ENCODE data around the gene RUFY3.
A peak's percentile ranks its signal among the peaks of the same experiment; 100 is the strongest.

RUFY3 gene

GRCh38 chr4:70778888-70779422, 57.2 kb downstream of the RUFY3 start (continued):
- no peak for TF ChIP-seq EGR2 (tag by site-specific recombination; IDR thresholded peaks at IDR 0.05; ENCODE audit: low read depth)
- TF ChIP-seq ZNF280C (tag by site-specific recombination; IDR thresholded peaks at IDR 0.05), result no peak
- TF ChIP-seq INSM2 (tag by site-specific recombination; IDR thresholded peaks at IDR 0.05), result peak; percentile 95
- no peak for TF ChIP-seq ZNF362 (tag by site-specific recombination; IDR thresholded peaks at IDR 0.05)
- peak; percentile 53; the same call in 1 of the 2 replicates for TF ChIP-seq ZNF501 (tag by site-specific recombination; IDR thresholded peaks at IDR 0.05)
- no peak for TF ChIP-seq ZNF48 (tag by site-specific recombination; IDR thresholded peaks at IDR 0.05)
- no peak for TF ChIP-seq YY1 (tag by site-specific recombination; IDR thresholded peaks at IDR 0.05)
- 0 out of 2 replicates have a peak, but pooled peaks have one; percentile 16 for TF ChIP-seq ZNF600 (tag by site-specific recombination; IDR thresholded peaks at IDR 0.05)
- TF ChIP-seq TSHZ1 (tag by site-specific recombination; IDR thresholded peaks at IDR 0.05; ENCODE audit: borderline replicate concordance), result peak; percentile 86
- TF ChIP-seq ZNF558 (tag by site-specific recombination; IDR thresholded peaks at IDR 0.05), result peak; percentile 43; the same call in 1 of the 2 replicates
- TF ChIP-seq ZNF624 (tag by site-specific recombination; IDR thresholded peaks at IDR 0.05), result no peak
- TF ChIP-seq ZNF639 (tag by site-specific recombination; IDR thresholded peaks at IDR 0.05), result peak; percentile 95
- no peak for TF ChIP-seq ZNF341 (tag by site-specific recombination; IDR thresholded peaks at IDR 0.05; ENCODE audit: low read depth)
- TF ChIP-seq TCF7L2 (IDR thresholded peaks at IDR 0.05; ENCODE audit: borderline replicate concordance, low read depth, low read length), result peak; percentile 85
- TF ChIP-seq SETDB1 (IDR thresholded peaks at IDR 0.05; ENCODE audit: insufficient read length, low read length), result peak; percentile 12
- TF ChIP-seq ELK4 (IDR thresholded peaks at IDR 0.05; ENCODE audit: borderline replicate concordance, low read depth, low read length), result no peak
- TF ChIP-seq BCL11A (tag by site-specific recombination; IDR thresholded peaks at IDR 0.05; ENCODE audit: low read depth), result peak; percentile 56; the same call in 1 of the 2 replicates
- no peak for TF ChIP-seq ZNF155 (tag by site-specific recombination; IDR thresholded peaks at IDR 0.05)
- TF ChIP-seq HIC1 (tag by site-specific recombination; IDR thresholded peaks at IDR 0.05), result peak; percentile 80
- TF ChIP-seq KLF8 (tag by site-specific recombination; IDR thresholded peaks at IDR 0.05), result peak; percentile 72
- no peak for TF ChIP-seq GLI4 (tag by site-specific recombination; IDR thresholded peaks at IDR 0.05)
- peak; percentile 67; the same call in 1 of the 2 replicates for TF ChIP-seq KLF17 (tag by site-specific recombination; IDR thresholded peaks at IDR 0.05)
- no peak for TF ChIP-seq ZNF707 (tag by site-specific recombination; IDR thresholded peaks at IDR 0.05)
- no peak for TF ChIP-seq ZFHX2 (tag by site-specific recombination; conservative IDR thresholded peaks at IDR 0.05)
